Common myeloid progenitor, CD34-positive (primary cell): ENCODE data around the gene SLC1A4.
"Not testable (repeated sequence)": the region's sequence is repeated elsewhere in the genome, so short reads cannot be mapped to it uniquely, and the experiment has no call there.

Experiments used
- CTCF ChIA-PET: fragments of 350-600 bp; sonication (Branson Sonifier 250); formaldehyde crosslinking; loops from one replicate; lab custom pipeline; 2021; ENCODE audit warnings: antibody characterized with exemption; lab: Charles Lee
- POLR2A ChIA-PET: fragments of 350-600 bp; sonication (Branson Sonifier 250); formaldehyde crosslinking; loops from one replicate; lab custom pipeline; 2021; ENCODE audit warnings: antibody characterized with exemption; lab: Charles Lee
- DNase-seq, 3 donors: peaks; one replicate each; pipeline versions ENCODE4 v3.0.0 to v3.0.0-alpha.2; 2013
- H3K27ac ChIP-seq, 2 experiments: 1 replicate in 1 of 2; 2 replicates in 1 of 2; pipeline ENCODE4 v1.7.0; 2013; ENCODE audit warnings: inconsistent platforms in 2 of 2, low read length in 2 of 2, mild to moderate bottlenecking in 2 of 2, low read depth in 1 of 2, moderate library complexity in 1 of 2; ENCODE audit not compliant: severe bottlenecking in 2 of 2, insufficient read depth in 1 of 2, poor library complexity in 1 of 2
- H3K27me3 ChIP-seq, 5 experiments: replicated peaks in 2 of 5; 1 replicate in 3 of 5; 2 replicates in 2 of 5; pipeline versions ENCODE4 v1.6.1 to v1.7.0; 2013; ENCODE audit warnings: low read length in 4 of 5, mild to moderate bottlenecking in 2 of 5, moderate library complexity in 2 of 5, inconsistent platforms in 1 of 5; ENCODE audit not compliant: insufficient read depth in 5 of 5, control insufficient read depth in 4 of 5
- H3K36me3 ChIP-seq, 4 experiments: 1 replicate in 2 of 4; 2 replicates in 2 of 4; pipeline versions ENCODE4 v1.6.1 to v1.7.0; 2013; ENCODE audit warnings: low read length in 3 of 4, control low read depth in 1 of 4, mild to moderate bottlenecking in 1 of 4; ENCODE audit not compliant: control insufficient read depth in 4 of 4, insufficient read depth in 4 of 4
- H3K4me1 ChIP-seq, 4 experiments: 1 replicate in 3 of 4; 2 replicates in 1 of 4; pipeline versions ENCODE4 v1.6.1 to v1.7.1; 2013; ENCODE audit warnings: low read length in 3 of 4, mild to moderate bottlenecking in 3 of 4, control low read depth in 1 of 4, inconsistent platforms in 1 of 4, moderate library complexity in 1 of 4; ENCODE audit not compliant: control insufficient read depth in 4 of 4, insufficient read depth in 4 of 4; ENCODE audit errors: control extremely low read depth in 1 of 4
- H3K4me3 ChIP-seq, 7 experiments: 1 replicate in 4 of 7; 2 replicates in 3 of 7; pipeline versions ENCODE4 v1.5.1 to v1.7.0; 2013; ENCODE audit warnings: mild to moderate bottlenecking in 7 of 7, low read length in 6 of 7, moderate library complexity in 6 of 7, inconsistent platforms in 2 of 7, low read depth in 2 of 7, control low read depth in 1 of 7; ENCODE audit not compliant: insufficient read depth in 4 of 7, control insufficient read depth in 1 of 7; ENCODE audit errors: extremely low read depth in 1 of 7
- H3K9me3 ChIP-seq, 5 experiments: 1 replicate in 4 of 5; 2 replicates in 1 of 5; pipeline versions ENCODE4 v1.6.1 to v1.7.1; 2013; ENCODE audit warnings: low read length in 4 of 5, mild to moderate bottlenecking in 2 of 5, inconsistent platforms in 1 of 5, low read depth in 1 of 5, moderate library complexity in 1 of 5; ENCODE audit not compliant: control insufficient read depth in 4 of 5, insufficient read depth in 2 of 5; ENCODE audit errors: control extremely low read depth in 1 of 5
- WGBS: methylation state at CpG from one replicate; pipeline ENCODE4 v1.1.5; 2013; ENCODE audit not compliant: insufficient coverage; 5-methylcytosine and 5-hydroxymethylcytosine counted together

SLC1A4 gene

DNA sequence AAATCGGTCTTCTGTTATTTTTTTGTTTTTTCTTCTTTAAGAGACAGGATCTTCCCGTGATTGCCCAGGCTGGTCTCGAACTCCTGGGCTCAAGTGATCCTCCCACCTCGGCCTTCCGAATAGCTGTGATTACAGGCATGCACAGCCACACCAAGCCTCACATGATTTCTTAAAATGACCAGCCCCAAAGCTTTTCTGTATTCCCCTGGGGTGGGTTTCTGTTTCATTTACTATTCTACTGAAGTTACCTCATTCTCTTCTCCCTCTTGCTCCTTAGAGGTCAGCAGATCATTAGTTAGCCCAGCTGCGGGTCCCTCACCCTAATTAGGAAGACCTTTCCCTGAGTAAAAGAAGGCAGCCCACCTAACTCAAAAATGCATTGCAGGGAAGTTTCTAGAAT lies 27.6 kb downstream of the SLC1A4 start:
- Histone ChIP-seq H3K4me3 (peak overlapping the region in 2 of 7 experiments; percentile 7 to 53), H3K27ac (no peak overlapping the region), H3K9me3 (no peaks in the 10 kb centered on the region), H3K36me3 (peaks cover 9 to 62% (median 31%) of the 10 kb centered on the region in 4 experiments), H3K27me3 (no peaks in the 10 kb centered on the region), H3K4me1 (peaks cover 18 to 40% (median 37%) of the 10 kb centered on the region in 4 experiments)
- no peak for DNase-seq
- CTCF ChIA-PET: interaction anchor here (1.0 to 7.5 kb wide), 9 partner anchors 15 to 102 kb away, joined by 3 to 76 read pairs (median 6); no protein-coding TSS in a partner anchor
- WGBS: 98% methylated on average over 6 of the region's 6 CpGs
- POLR2A ChIA-PET: interaction anchor here (3.0 kb wide), 1 partner anchor 28 kb away, joined by 9 read pairs; the partner anchor contains the start of gene SLC1A4

- no peaks in the 10 kb centered on the region for H3K27me3 ChIP-seq
- H3K4me1 ChIP-seq: peaks cover 18 to 40% (median 37%) of the 10 kb centered on the region in 4 experiments
- no peak overlapping the region for H3K27ac ChIP-seq
- 0% methylated on average over 1 of the region's 4 CpGs for WGBS
- CTCF ChIA-PET: interaction anchor here (0.6 to 7.5 kb wide), 17 partner anchors 9 to 430 kb away, joined by 3 to 76 read pairs (median 6); no protein-coding TSS in a partner anchor
- peaks cover 10 to 65% (median 32%) of the 10 kb centered on the region in 4 experiments for H3K36me3 ChIP-seq
- H3K4me3 ChIP-seq: peak overlapping the region in 3 of 7 experiments; percentile 7 to 62 (median 53)
- DNase-seq: peak; percentile 90 to 92 (median 91)
- no peaks in the 10 kb centered on the region for H3K9me3 ChIP-seq
- POLR2A ChIA-PET: interaction anchor here (0.6 to 3.0 kb wide), 3 partner anchors 15 to 73 kb away, joined by 4 to 9 read pairs (median 4); partner anchors contain the start of gene SLC1A4
These were observed 28.1 kb downstream of the SLC1A4 start for GRCh38 chr2:65017335-65017734.

DNA sequence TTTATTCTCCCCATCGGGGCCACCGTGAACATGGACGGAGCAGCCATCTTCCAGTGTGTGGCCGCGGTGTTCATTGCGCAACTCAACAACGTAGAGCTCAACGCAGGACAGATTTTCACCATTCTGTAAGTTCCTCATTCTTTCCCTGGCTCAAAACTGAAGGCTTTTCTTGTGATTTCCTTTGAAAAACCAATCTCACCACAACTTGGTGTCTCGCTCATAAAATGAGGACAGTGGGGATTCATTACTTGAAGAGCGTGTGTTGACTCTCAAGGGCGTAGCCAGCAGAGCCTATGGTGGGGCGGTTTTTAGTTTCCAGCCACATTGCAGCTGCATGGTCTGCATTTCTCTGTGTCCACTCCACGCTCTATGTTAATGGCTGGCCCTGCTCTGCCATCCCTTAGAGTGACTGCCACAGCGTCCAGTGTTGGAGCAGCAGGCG lies 29.0 kb downstream of the SLC1A4 start:
- 26% methylated on average over 12 of the region's 15 CpGs for WGBS
- H3K4me1 ChIP-seq: peaks cover 18 to 40% (median 37%) of the 10 kb centered on the region in 4 experiments
- POLR2A ChIA-PET: interaction anchor here (0.7 to 3.0 kb wide), 3 partner anchors 8 to 29 kb away, joined by 3 to 9 read pairs (median 4); partner anchors contain the start of gene SLC1A4
- DNase-seq: peak; percentile 80 to 92 (median 92)
- no peaks in the 10 kb centered on the region for H3K9me3 ChIP-seq
- H3K27ac ChIP-seq: no peak overlapping the region
- no peaks in the 10 kb centered on the region for H3K27me3 ChIP-seq
- H3K36me3 ChIP-seq: peaks cover 9 to 66% (median 32%) of the 10 kb centered on the region in 4 experiments
- H3K4me3 ChIP-seq: peak overlapping the region in 3 of 7 experiments; percentile 19 to 62 (median 29)
- CTCF ChIA-PET: interaction anchor here (0.9 to 7.5 kb wide), 23 partner anchors 8 to 151 kb away, joined by 3 to 76 read pairs (median 5); no protein-coding TSS in a partner anchor

GRCh38 chr2:65019010-65019409 lies 29.8 kb downstream of the SLC1A4 start:
- CTCF ChIA-PET: interaction anchor here (1.2 to 7.5 kb wide), 14 partner anchors 8 to 150 kb away, joined by 3 to 76 read pairs (median 6); no protein-coding TSS in a partner anchor
- Histone ChIP-seq H3K27me3 (no peaks in the 10 kb centered on the region), H3K4me3 (no peak overlapping the region), H3K36me3 (peaks cover 9 to 69% (median 36%) of the 10 kb centered on the region in 4 experiments), H3K9me3 (no peaks in the 10 kb centered on the region), H3K4me1 (peaks cover 18 to 40% (median 37%) of the 10 kb centered on the region in 4 experiments), H3K27ac (no peak overlapping the region)
- POLR2A ChIA-PET: interaction anchor here (3.0 kb wide), 1 partner anchor 30 kb away, joined by 9 read pairs; the partner anchor contains the start of gene SLC1A4
- 100% methylated on average over 1 of the region's 1 CpG for WGBS
- DNase-seq: no peak

GRCh38 chr2:65019675-65020195 lies 30.5 kb downstream of the SLC1A4 start:
- Histone ChIP-seq H3K9me3 (no peaks in the 10 kb centered on the region), H3K27me3 (no peaks in the 10 kb centered on the region), H3K4me3 (no peak overlapping the region), H3K4me1 (peaks cover 18 to 40% (median 37%) of the 10 kb centered on the region in 4 experiments), H3K36me3 (peaks cover 9 to 70% (median 36%) of the 10 kb centered on the region in 4 experiments), H3K27ac (no peak overlapping the region)
- ChIA-PET POLR2A (no interaction called here), CTCF (interaction anchor here (0.7 to 7.5 kb wide), 9 partner anchors 13 to 102 kb away, joined by 3 to 76 read pairs (median 3); no protein-coding TSS in a partner anchor)
- DNase-seq: no peak
- 100% methylated on average over 2 of the region's 8 CpGs for WGBS

GRCh38 chr2:65020251-65020650 lies 31.1 kb downstream of the SLC1A4 start:
- H3K9me3 ChIP-seq, H3K4me3 ChIP-seq, POLR2A ChIA-PET, H3K27me3 ChIP-seq, H3K27ac ChIP-seq, DNase-seq: not testable (repeated sequence)
- Histone ChIP-seq H3K4me1 (peaks cover 18 to 40% (median 38%) of the 10 kb centered on the region in 4 experiments), H3K36me3 (peaks cover 9 to 70% (median 34%) of the 10 kb centered on the region in 4 experiments)
- 80% methylated on average over 1 of the region's 1 CpG for WGBS
- CTCF ChIA-PET: interaction anchor here (0.7 to 7.5 kb wide), 8 partner anchors 12 to 103 kb away, joined by 3 to 76 read pairs (median 3); no protein-coding TSS in a partner anchor
